Measurements from ENCODE around the gene HSF2. TPM values are rescaled to one million over a fixed set of nuclear protein-coding genes. Genes with fewer than 3 reads are reported as not detected.

HSF2 gene
- total RNA-seq, result 9.3 TPM

- DNase-seq (ENCODE audit: low spot score), result peak; percentile 97
Measured at GRCh38 chr6:122399348-122400120, at the start of gene HSF2. Gene HSF2, plus strand, starts transcription at chr6:122399652. Its CDS starts 86 bp downstream, at chr6:122399738.

GRCh38 chr6:122352981-122353664 is 46.3 kb upstream of the HSF2 start:
- DNase-seq (ENCODE audit: low spot score), result no peak

- DNase-seq (ENCODE audit: low spot score), result no peak
Measured at GRCh38 chr6:122360809-122361208, 38.6 kb upstream of the HSF2 start.

GRCh38 chr6:122361314-122361979 is 38.0 kb upstream of the HSF2 start:
- no peak for DNase-seq (ENCODE audit: low spot score)

GRCh38 chr6:122363769-122364483 is 35.5 kb upstream of the HSF2 start:
- DNase-seq (ENCODE audit: low spot score), result no peak

- no peak for DNase-seq (ENCODE audit: low spot score)
Measured at GRCh38 chr6:122365775-122366403, 33.6 kb upstream of the HSF2 start.

- DNase-seq (ENCODE audit: low spot score), result no peak
Measured at GRCh38 chr6:122367171-122367570, 32.3 kb upstream of the HSF2 start.

- no peak for DNase-seq (ENCODE audit: low spot score)
Measured at GRCh38 chr6:122369536-122369935, 29.9 kb upstream of the HSF2 start.

GRCh38 chr6:122372647-122373046 is 26.8 kb upstream of the HSF2 start:
- DNase-seq (ENCODE audit: low spot score), result no peak

- DNase-seq (ENCODE audit: low spot score), result no peak
Measured at GRCh38 chr6:122374307-122374706, 25.1 kb upstream of the HSF2 start.

GRCh38 chr6:122376246-122376645 is 23.2 kb upstream of the HSF2 start:
- DNase-seq (ENCODE audit: low spot score), result no peak

GRCh38 chr6:122381494-122382265 is 17.8 kb upstream of the HSF2 start:
- peak; percentile 63 for DNase-seq (ENCODE audit: low spot score)

- no peak for DNase-seq (ENCODE audit: low spot score)
Measured at GRCh38 chr6:122385857-122386612, 13.4 kb upstream of the HSF2 start.

GRCh38 chr6:122388945-122389344 is 10.5 kb upstream of the HSF2 start:
- DNase-seq (ENCODE audit: low spot score), result no peak

- DNase-seq (ENCODE audit: low spot score), result no peak
Measured at GRCh38 chr6:122389704-122390372, 9.6 kb upstream of the HSF2 start.

- DNase-seq (ENCODE audit: low spot score), result no peak
Measured at GRCh38 chr6:122392564-122393350, 6.7 kb upstream of the HSF2 start.

GRCh38 chr6:122393351-122393896 is 6.0 kb upstream of the HSF2 start:
- no peak for DNase-seq (ENCODE audit: low spot score)

- DNase-seq (ENCODE audit: low spot score), result no peak
Measured at GRCh38 chr6:122394016-122394415, 5.4 kb upstream of the HSF2 start.

GRCh38 chr6:122399055-122399347 is 451 bp upstream of the HSF2 start:
- no peak for DNase-seq (ENCODE audit: low spot score)
